RWPE2 (cell line): ENCODE data around the gene LPCAT3.

Source experiments
- ATAC-seq: fragments of 200-7000 bp; cut with Tn5 transposase; 3 replicates; pipeline ENCODE4 v1.9.1; 2021; ENCODE audit warnings: low read depth
- DNase-seq: peaks from one replicate; pipeline ENCODE4 v3.0.0-alpha.2; 2020; ENCODE audit warnings: low spot score
- H3K27ac ChIP-seq: fragments of 450-650 bp; 2 replicates; pipeline ENCODE4 v1.5.1; 2017; ENCODE audit warnings: mild to moderate bottlenecking; ENCODE audit not compliant: poor library complexity, severe bottlenecking
- H3K27me3 ChIP-seq: fragments of 250-450 bp; sonication (Bioruptor Pico); 2 replicates; pipeline ENCODE4 v1.5.1; 2021; ENCODE audit warnings: mild to moderate bottlenecking, moderate library complexity; ENCODE audit not compliant: insufficient read depth, poor library complexity, severe bottlenecking
- H3K36me3 ChIP-seq: fragments of 250-450 bp; sonication (Bioruptor Pico); 2 replicates; pipeline ENCODE4 v1.5.1; 2020; ENCODE audit warnings: low read depth, mild to moderate bottlenecking, moderate library complexity
- H3K4me1 ChIP-seq: fragments of 250-450 bp; sonication (Bioruptor Pico); 2 replicates; pipeline ENCODE4 v1.5.1; 2021; ENCODE audit warnings: mild to moderate bottlenecking, moderate library complexity; ENCODE audit not compliant: insufficient read depth, poor library complexity, severe bottlenecking
- H3K4me3 ChIP-seq: fragments of 250-450 bp; sonication (Bioruptor Pico); 2 replicates; pipeline ENCODE4 v1.5.1; 2021; ENCODE audit warnings: mild to moderate bottlenecking, moderate library complexity; ENCODE audit not compliant: severe bottlenecking
- H3K9me3 ChIP-seq: fragments of 250-450 bp; sonication (Bioruptor Pico); 2 replicates; pipeline ENCODE4 v1.5.1; 2021; ENCODE audit warnings: mild to moderate bottlenecking, moderate library complexity; ENCODE audit not compliant: severe bottlenecking
- CTCF ChIP-seq: fragments of 450-650 bp; IDR thresholded peaks from one replicate; pipeline ENCODE4 v1.5.1; 2017; ENCODE audit warnings: mild to moderate bottlenecking, moderate library complexity; ENCODE audit not compliant: poor library complexity, severe bottlenecking

LPCAT3 gene

GRCh38 chr12:6937481-6938352, 80.6 kb downstream of the LPCAT3 start:
- H3K27me3 ChIP-seq: no peaks in the 10 kb centered on the region
- H3K36me3 ChIP-seq: peaks cover 43% of the 10 kb centered on the region
- H3K4me1 ChIP-seq: peaks cover 3% of the 10 kb centered on the region
- H3K9me3 ChIP-seq: no peaks in the 10 kb centered on the region
- ATAC-seq (peak; percentile 85), DNase-seq (peak; percentile 91)
- peak overlapping the region; percentile 31 for H3K4me3 ChIP-seq
- H3K27ac ChIP-seq: peak overlapping the region; percentile 55
- peak; percentile 97 for TF ChIP-seq CTCF

GRCh38 chr12:6936636-6937480, 81.4 kb downstream of the LPCAT3 start:
- H3K4me1 ChIP-seq: peaks cover 3% of the 10 kb centered on the region
- ATAC-seq: no peak

DNA sequence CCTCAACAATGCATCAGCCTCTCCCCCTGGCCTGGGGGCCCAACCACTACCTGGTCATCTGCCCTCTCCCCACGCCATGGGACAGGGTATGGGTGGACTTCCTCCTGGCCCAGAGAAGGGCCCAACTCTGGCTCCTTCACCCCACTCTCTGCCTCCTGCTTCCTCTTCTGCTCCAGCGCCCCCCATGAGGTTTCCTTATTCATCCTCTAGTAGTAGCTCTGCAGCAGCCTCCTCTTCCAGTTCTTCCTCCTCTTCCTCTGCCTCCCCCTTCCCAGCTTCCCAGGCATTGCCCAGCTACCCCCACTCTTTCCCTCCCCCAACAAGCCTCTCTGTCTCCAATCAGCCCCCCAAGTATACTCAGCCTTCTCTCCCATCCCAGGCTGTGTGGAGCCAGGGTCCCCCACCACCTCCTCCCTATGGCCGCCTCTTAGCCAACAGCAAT, 82.1 kb downstream of the LPCAT3 start:
- no peak for DNase-seq
- TF ChIP-seq CTCF: no peak
- no peak overlapping the region for H3K27ac ChIP-seq
- H3K4me1 ChIP-seq: peaks cover 3% of the 10 kb centered on the region
- no peak for ATAC-seq
- H3K36me3 ChIP-seq: peaks cover 43% of the 10 kb centered on the region
- no peak overlapping the region for H3K4me3 ChIP-seq
- H3K27me3 ChIP-seq: no peaks in the 10 kb centered on the region
- no peaks in the 10 kb centered on the region for H3K9me3 ChIP-seq

More at GRCh38 chr12:6936636-6937480, 81.4 kb downstream of the LPCAT3 start:
- Histone ChIP-seq H3K4me3 (no peak overlapping the region), H3K27me3 (no peaks in the 10 kb centered on the region), H3K27ac (peak overlapping the region; percentile 55), H3K36me3 (peaks cover 43% of the 10 kb centered on the region), H3K9me3 (no peaks in the 10 kb centered on the region)
- no peak for DNase-seq
- TF ChIP-seq CTCF: no peak

DNA sequence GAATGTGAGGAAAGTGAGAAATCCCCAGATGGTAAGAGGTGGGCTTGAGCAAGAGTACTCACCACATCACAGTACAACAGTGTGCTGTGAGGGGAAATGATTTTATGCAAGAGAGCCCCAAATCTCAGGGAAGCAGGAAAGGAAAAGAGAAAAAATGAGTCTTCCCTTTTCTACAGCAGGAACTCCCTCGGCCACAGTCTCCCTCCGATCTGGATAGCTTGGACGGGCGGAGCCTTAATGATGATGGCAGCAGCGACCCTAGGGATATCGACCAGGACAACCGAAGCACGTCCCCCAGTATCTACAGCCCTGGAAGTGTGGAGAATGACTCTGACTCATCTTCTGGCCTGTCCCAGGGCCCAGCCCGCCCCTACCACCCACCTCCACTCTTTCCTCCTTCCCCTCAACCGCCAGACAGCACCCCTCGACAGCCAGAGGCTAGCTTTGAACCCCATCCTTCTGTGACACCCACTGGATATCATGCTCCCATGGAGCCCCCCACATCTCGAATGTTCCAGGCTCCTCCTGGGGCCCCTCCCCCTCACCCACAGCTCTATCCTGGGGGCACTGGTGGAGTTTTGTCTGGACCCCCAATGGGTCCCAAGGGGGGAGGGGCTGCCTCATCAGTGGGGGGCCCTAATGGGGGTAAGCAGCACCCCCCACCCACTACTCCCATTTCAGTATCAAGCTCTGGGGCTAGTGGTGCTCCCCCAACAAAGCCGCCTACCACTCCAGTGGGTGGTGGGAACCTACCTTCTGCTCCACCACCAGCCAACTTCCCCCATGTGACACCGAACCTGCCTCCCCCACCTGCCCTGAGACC, 82.7 kb downstream of the LPCAT3 start:
- no peak for TF ChIP-seq CTCF
- Histone ChIP-seq H3K36me3 (peaks cover 44% of the 10 kb centered on the region), H3K27ac (peak overlapping the region; percentile 38), H3K27me3 (no peaks in the 10 kb centered on the region), H3K4me3 (no peak overlapping the region), H3K4me1 (peaks cover 6% of the 10 kb centered on the region), H3K9me3 (no peaks in the 10 kb centered on the region)
- ATAC-seq: no peak
- no peak for DNase-seq
